ENCODE measurements around the gene IRAK2. TPM values are rescaled to one million over a fixed set of nuclear protein-coding genes. Genes with fewer than 3 reads are reported as not detected.

The IRAK2 gene
- total RNA-seq, 1 donor from 2014 or later, result 10.6 TPM

- Histone ChIP-seq H3K4me3 (no peak overlapping the region), H3K36me3 (peaks cover 0 to 17% of the 10 kb centered on the region in 2 donors), H3K9me3 (no peaks in the 10 kb centered on the region), H3K27ac (no peak overlapping the region), H3K27me3 (no peaks in the 10 kb centered on the region), H3K4me1 (no peaks in the 10 kb centered on the region)
- intact Hi-C loops (cut with DNase I), result no loop called here
- no peak for TF ChIP-seq POLR2A (IDR thresholded peaks at IDR 0.05)
- TF ChIP-seq POLR2AphosphoS5 (IDR thresholded peaks at IDR 0.05; ENCODE audit: insufficient read depth in 1 of 2, low read depth in 1 of 2), result no peak
- TF ChIP-seq CTCF (IDR thresholded peaks at IDR 0.05), result no peak
- DNase-seq (ENCODE audit: extremely low spot score in 2 of 2), result no peak
Measured at GRCh38 chr3:10235551-10235950, 70.8 kb downstream of the IRAK2 start.

DNA sequence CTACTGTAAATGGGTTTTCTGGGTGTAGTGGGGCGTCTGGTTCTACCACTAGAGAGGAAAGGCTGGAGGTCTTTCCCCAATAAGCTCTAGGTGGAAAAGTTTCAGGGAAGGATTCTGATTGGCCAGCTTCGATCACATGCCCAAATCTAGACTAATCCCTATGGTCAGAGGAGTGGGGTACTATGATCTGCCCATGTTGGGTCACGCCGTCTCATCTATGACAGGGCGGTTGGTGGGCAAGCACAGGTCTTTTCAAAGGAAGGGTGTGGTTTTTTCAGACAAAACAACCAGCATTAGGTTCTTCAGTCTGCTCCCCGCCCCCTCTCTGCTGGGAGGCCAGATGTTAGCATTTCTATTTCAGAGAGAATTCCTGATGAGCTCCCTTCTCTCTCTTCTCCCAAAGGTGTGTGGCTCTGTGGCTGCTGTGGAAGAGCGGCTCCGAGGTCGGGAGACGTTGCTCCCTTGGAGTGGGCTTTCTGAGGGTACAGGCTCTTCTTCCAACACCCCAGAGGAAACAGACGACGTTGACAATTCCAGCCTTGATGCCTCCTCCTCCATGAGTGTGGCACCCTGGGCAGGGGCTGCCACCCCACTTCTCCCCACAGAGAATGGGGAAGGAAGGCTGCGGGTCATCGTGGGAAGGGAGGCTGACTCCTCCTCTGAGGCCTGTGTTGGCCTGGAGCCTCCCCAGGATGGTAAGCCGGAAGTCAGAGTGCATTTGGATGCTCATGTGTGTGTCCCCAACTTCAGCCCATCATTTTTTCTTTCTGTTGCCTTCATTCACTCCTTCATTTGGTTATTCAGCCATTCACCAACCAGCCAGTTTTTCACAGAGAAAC lies 73.8 kb downstream of the IRAK2 start:
- peaks cover 0 to 17% of the 10 kb centered on the region in 2 donors for H3K36me3 ChIP-seq
- intact Hi-C loops (cut with DNase I), result no loop called here
- no peak overlapping the region for H3K27ac ChIP-seq
- H3K4me3 ChIP-seq, result no peak overlapping the region
- no peaks in the 10 kb centered on the region for H3K9me3 ChIP-seq
- no peak for DNase-seq (ENCODE audit: extremely low spot score in 2 of 2)
- TF ChIP-seq CTCF (IDR thresholded peaks at IDR 0.05) (no peak), POLR2AphosphoS5 (IDR thresholded peaks at IDR 0.05; ENCODE audit: insufficient read depth in 1 of 2, low read depth in 1 of 2) (no peak), POLR2A (IDR thresholded peaks at IDR 0.05) (no peak)
- no peaks in the 10 kb centered on the region for H3K27me3 ChIP-seq
- no peaks in the 10 kb centered on the region for H3K4me1 ChIP-seq

DNA sequence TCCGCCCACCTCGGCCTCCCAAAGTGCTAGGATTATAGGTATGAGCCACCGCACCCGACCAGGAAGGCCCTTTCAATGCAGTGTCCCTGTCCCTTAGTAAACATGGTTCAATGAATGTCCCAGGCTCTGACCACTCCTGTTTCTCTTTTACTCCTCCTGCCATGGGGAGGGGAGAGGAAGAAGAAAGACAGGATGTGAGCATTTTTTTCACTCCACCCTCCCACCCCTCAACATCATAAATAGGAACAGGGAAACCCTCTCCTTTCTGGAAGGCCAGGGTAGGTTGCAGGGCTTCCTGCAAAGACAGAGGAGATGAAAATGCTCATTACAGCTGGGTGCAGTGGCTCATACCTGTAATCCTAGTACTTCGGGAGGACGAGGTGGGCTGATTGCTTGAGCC lies 76.1 kb downstream of the IRAK2 start:
- intact Hi-C loops (cut with DNase I), result no loop called here
- Histone ChIP-seq H3K36me3 (peaks cover 0 to 10% of the 10 kb centered on the region in 2 donors), H3K9me3 (no peaks in the 10 kb centered on the region), H3K27ac (no peak overlapping the region), H3K4me1 (no peaks in the 10 kb centered on the region), H3K4me3 (no peak overlapping the region), H3K27me3 (no peaks in the 10 kb centered on the region)
- no peak for TF ChIP-seq POLR2AphosphoS5 (IDR thresholded peaks at IDR 0.05; ENCODE audit: insufficient read depth in 1 of 2, low read depth in 1 of 2)
- TF ChIP-seq CTCF (IDR thresholded peaks at IDR 0.05), result no peak
- no peak for DNase-seq (ENCODE audit: extremely low spot score in 2 of 2)

- no peaks in the 10 kb centered on the region for H3K27me3 ChIP-seq
- H3K9me3 ChIP-seq, result no peaks in the 10 kb centered on the region
- intact Hi-C loops (cut with DNase I), result no loop called here
- TF ChIP-seq CTCF (IDR thresholded peaks at IDR 0.05), result no peak
- TF ChIP-seq POLR2AphosphoS5 (IDR thresholded peaks at IDR 0.05; ENCODE audit: insufficient read depth in 1 of 2, low read depth in 1 of 2), result no peak
- no peak for TF ChIP-seq POLR2A (IDR thresholded peaks at IDR 0.05)
- DNase-seq (ENCODE audit: extremely low spot score in 2 of 2), result no peak
- no peak overlapping the region for H3K4me3 ChIP-seq
- H3K27ac ChIP-seq, result no peak overlapping the region
- H3K4me1 ChIP-seq, result peaks cover under 1% of the 10 kb centered on the region
- peaks cover 0 to 10% of the 10 kb centered on the region in 2 donors for H3K36me3 ChIP-seq
Measured at GRCh38 chr3:10242182-10243065, 77.7 kb downstream of the IRAK2 start.
